DOHH2 (cell line): ENCODE results near the gene ROR2.

ENCODE experiments used
- CTCF ChIP-seq: fragments of 200-600 bp; sonication (generic); IDR thresholded peaks from one replicate; pipeline ENCODE4 v1.5.1; 2014; ENCODE audit warnings: antibody characterized with exemption, mild to moderate bottlenecking, low read depth, low read length; ENCODE audit not compliant: poor library complexity, severe bottlenecking
- EZH2phosphoT487 ChIP-seq: fragments of 200-600 bp; sonication (generic); IDR thresholded peaks from 2 replicates; pipeline ENCODE4 v1.6.1; 2017; ENCODE audit warnings: borderline replicate concordance, mild to moderate bottlenecking, antibody characterized with exemption, low read length, moderate library complexity, mixed read lengths

GRCh38 chr9:91884696-91885687 is 65.0 kb downstream of the ROR2 start:
- TF ChIP-seq CTCF, result no peak
- no peak for TF ChIP-seq EZH2phosphoT487
